Measurements from ENCODE around the gene FAM200A.
"Not testable (repeated sequence)": the region's sequence is repeated elsewhere in the genome, so short reads cannot be mapped to it uniquely, and the experiment has no call there.

FAM200A gene

DNA sequence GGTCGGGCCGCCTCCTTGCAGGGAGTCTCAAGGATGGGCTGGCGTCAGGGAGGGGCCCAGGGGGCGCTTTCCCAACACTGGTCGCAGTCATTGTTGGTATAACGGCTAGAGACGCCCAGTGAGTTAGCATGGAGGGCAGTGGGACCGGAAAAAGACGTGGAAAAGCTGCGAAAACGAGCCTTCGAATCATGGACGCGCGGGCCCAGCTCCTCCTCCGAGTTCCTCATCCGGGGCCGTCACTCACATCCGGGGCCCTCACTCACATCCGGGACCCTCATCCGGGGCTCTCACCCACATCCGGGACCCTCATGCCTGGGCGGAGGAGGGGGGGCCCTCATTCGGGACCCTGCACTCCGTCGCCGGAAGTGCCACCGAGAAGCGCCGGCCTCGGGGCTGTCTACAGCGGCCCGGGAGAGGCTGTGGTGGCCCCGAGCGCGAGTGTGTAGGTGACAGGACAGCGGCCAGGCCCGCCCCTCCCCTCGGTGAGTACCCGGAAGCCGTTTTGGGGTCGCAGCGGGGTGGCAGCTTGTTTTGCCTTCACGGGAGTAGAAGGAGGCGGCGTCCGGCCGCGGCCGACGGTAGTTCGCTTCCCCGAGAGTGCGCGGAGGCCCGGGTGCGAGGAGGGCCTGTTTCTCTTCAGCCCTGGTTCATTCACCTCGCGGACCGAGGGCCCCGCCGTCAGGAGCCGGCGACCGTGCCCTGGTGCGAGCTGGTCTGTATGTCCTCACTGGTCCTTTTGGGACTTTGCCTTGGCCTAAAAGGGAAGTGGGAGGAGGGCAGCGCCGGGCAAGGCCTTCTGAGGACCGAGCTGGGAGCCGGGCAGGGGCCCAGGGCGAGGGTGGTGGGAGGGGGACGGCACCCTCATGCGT, 6.6 kb upstream of the FAM200A start, which contains the start of gene ZNF655:
TSS of gene ZNF655 (plus strand) at position 337 of the 869 bp plus-strand sequence. CDS start 1,918 bp downstream, outside the sequence.
- DNase-seq = peak; percentile 82

DNA sequence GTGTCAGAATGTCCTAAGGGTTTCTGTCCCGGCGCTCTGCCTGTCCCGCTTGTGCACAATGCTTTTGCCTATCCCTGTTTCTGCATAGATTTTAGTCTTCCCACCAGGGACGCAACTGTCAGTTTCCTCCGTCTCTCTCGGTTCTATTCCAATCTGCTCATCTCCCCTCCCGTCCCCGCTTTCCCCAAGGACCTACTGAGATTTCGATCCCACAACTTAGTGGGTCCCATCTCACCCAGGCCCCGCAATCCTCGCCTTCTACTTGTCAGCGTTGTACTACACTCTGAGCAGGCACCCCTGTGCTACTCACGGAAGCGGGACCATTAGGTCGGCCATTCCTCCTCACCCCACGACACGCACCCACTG, 6.0 kb upstream of the FAM200A start:
- DNase-seq = no peak

DNA sequence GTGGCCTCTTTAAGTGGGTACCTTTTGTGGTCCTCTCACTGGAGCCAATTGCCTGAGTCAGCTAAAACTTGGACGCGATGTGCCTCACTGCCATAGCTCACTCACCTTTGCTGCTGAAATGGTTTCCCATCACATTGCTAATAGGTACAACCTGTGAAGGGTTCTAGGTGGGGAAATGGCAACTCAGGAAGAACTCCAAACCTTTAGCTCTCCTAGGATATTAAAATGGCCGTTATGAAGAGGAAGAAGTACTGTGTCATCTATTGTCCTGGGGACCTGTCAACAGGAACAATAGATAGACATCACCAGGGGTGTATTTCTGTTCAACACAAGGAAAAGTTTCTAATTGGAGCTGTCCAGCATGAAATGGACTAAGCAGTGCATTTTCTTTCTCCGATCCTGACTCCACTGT, 5.3 kb upstream of the FAM200A start:
- no peak for DNase-seq

DNA sequence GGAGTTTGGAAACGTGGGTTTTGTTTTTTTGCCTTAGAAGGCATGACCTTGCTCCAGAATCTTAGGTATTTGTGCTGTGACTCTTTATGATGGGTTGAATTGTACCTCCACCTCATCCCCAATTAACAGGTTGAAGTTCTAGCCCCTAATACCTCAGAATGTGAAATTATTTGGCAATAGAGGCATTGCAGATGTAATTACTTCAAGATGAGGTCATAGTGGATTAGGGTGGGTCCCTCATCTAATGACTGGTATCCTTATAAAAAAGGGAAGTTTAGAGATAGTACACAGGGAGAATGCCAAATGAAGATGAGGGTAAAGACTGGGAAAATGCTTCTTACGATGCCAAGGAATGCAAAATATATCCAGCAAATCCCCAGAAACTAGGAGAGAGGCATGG, 3.0 kb upstream of the FAM200A start:
- DNase-seq = no peak

DNA sequence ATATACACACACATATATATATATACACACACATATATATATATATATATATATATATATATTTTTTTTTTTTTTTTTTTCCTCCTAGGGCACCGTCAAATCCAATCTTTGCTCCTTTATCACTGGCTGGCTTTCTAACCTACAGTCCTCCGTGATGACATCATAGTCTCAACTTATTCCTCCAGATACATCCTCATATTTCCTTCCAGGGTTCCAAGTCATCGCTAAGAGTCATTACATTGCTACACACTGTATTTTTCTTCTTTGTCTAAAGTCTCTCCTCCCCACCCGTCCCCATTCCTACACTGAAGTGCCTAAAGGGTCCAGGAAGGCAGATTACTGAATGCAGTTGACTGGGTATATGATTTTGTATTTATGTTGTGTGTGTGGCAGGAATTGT, 1.1 kb upstream of the FAM200A start:
- no peak for DNase-seq

DNA sequence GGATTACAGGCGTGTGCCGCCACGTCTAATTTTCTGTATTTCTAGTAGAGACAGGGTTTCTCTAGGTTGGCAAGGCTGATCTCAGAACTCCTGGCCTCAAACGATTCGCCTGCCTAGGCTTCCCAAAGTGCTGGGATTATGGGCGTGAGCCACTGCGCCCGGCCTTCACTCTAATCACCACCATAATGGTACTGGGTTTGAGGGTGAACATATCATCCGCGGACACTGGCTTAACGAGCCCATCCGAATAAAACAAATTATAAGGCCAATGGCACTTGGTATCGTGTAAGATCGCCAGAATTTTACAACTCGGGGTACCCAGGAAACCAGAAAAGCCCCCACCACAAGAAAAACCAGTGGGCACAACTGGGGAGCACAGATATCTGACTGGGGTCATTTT, 580 bp downstream of the FAM200A start:
- no peak for DNase-seq

DNA sequence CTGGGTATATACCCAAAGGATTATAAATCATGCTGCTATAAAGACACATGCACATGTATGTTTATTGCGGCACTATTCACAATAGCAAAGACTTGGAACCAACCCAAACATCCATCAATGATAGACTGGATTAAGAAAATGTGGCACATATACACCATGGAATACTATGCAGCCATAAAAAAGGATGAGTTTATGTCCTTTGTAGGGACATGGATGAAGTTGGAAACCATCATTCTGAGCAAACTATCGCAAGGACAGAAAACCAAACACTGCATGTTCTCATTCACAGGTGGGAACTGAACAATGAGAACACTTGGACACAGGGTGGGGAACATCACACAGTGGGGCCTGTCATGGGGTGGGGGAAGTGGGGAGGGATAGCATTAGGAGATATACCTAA, 2.4 kb downstream of the FAM200A start:
- not testable (repeated sequence) for DNase-seq

DNA sequence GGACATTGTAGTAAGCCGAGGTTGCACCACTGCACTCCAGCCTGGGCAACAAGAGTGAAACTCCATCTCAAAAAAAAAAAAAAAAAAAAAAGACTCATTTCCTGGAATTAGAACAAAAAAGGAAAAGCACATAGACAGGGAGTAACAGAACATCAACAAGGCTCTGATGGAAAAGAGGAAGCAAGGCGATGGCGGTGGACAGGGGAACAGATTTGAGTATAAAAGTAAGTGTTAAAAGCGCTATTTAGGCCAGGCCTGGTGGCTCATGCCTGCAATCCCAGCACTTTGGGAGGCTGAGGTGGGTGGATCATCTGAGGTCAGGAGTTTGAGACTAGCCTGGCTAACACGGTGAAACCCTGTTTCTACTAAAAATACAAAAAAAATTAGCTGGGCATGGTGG, 6.6 kb downstream of the FAM200A start:
- not testable (repeated sequence) for DNase-seq

DNA sequence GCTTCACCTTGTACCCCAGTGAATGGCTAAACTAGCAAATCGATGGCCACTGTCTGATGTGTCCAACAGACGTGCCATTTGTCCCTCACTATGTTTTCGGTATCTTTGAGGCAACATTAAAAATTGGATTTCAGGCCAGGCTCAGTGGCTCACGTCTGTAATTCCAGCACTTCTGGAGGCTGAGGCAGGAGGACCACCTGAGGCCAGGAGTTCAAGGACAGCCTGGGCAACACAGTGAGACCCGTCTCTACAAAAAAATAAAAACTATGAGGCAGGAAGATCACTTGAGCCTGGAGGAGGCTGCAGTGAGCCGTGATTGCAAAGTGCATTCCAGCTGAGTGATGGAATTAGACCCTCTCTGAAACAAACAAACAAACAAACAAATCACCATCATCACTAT, 8.0 kb downstream of the FAM200A start:
- no peak for DNase-seq

DNA sequence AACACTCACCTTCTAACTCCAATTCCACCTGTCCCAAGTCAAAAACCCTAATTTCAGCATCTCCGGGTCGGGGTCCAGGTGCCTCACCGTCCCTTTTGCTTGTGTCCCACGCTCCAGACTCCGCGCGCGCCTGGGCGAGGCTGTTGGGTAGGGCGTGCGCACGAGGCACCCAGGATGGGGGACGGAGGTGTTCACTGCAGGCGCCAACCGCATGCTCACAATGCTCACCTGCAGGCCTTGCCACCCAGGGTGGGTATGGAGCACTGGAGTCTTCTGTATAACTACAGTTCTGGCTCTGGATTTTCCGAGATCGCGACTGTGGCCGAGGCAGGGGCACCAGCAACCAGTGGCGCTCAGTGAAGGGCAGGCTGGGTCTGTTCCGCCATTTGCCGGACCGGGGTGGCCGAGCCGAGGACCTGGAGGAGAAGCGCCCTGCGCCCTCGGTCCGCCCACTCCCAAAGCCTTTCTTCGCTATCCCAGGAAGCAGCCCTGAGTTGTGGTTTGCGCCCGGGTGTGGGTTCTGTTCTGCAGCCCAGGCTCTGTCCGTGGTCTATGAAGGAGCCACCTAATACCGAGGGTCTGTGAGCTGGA, 8.7 kb downstream of the FAM200A start:
- no peak for DNase-seq

DNA sequence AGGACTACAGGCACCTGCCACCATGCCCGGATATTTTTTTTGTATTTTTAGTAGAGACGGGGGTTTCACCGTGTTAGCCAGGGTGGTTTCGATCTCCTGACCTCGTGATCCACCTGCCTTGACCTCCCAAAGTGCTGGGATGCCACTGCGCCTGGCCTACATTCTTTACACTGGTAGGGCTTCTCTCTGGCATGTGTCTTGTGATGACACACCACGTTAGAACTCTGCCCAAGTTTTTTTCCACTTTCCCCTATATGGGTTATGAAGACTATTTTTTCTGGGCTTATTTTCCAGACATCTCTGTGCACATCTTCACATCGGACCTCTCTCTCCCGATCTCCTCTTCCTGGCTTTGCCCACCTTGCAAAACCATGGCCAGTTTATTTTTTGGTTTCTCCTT, 10.7 kb downstream of the FAM200A start:
- no peak for DNase-seq

DNA sequence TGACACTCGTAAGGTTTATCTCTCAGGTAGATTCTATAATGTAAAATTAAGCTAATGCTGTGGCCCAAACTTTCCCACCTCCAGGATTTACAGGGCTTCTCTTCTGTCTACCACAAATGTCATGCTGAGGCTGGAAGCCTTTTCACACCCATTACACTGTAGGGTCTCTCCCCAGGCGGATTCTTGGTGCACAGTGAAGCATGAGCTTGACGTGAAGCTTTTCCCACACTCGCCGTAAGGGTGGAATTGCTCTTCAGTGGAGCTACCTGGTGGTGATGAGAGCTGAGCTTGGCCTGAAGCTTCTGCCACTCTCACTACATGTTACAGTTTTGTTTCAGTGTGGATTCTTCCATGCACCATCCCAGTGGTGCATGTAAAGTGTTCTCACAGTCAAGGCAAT, 11.4 kb downstream of the FAM200A start:
- DNase-seq = no peak

DNA sequence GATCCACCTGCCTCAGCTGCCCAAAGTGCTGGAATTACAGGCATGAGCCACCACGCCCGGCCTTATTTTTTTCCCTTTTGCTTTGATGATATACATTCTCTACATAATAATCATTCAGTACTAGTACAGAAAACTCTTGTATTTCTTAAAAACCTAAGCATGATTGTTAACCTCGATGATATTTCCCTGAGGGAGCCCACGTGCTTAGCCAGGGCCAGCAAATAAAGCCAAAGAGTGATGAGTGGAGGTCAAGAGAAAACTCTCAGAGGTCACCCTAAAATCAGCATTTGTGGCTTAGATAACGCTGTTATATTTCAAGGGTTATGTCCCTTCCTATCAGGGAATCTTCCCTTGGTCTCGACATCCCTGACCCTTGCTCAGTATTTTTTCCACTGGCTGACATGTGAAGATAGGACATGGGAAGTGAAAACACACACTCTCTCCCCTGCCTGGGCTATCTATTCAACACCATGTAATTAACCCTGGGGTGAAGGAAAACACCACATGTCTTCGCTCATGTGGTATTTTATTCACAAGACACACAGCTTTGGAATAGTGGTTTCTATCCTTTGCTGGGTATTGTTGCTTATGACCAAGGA, 12.6 kb downstream of the FAM200A start:
- DNase-seq = no peak

DNA sequence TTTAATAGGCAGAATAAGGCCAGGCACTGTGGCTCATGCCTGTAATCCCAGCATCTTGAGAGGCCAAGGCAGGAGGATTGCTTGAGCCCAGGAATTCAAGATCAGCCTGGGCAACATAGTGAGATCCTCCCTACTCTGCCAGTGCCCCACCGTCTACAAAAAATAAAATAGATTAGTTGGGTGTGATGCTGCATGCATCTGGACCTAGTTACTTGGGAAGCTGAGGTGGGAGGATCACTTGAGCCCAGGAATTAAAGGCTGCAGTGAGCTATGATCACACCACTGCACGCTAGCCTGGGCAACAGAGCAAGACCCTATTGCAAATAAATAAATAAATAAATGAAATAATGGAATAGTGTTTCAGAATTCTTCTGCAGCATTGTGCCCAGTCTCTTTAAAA, 16.2 kb downstream of the FAM200A start:
- no peak for DNase-seq

DNA sequence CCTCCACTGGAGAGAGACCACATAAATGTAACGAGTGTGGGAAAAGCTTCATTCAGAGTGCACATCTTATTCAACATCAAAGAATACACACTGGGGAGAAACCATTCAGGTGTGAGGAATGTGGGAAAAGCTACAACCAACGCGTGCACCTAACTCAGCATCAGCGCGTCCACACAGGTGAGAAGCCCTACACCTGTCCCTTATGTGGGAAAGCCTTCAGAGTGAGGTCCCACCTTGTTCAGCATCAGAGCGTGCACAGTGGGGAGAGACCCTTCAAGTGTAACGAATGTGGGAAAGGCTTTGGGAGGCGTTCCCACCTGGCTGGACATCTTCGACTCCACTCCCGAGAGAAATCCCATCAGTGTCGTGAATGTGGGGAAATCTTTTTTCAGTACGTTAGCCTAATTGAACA, 20.6 kb downstream of the FAM200A start:
- no peak for DNase-seq

DNA sequence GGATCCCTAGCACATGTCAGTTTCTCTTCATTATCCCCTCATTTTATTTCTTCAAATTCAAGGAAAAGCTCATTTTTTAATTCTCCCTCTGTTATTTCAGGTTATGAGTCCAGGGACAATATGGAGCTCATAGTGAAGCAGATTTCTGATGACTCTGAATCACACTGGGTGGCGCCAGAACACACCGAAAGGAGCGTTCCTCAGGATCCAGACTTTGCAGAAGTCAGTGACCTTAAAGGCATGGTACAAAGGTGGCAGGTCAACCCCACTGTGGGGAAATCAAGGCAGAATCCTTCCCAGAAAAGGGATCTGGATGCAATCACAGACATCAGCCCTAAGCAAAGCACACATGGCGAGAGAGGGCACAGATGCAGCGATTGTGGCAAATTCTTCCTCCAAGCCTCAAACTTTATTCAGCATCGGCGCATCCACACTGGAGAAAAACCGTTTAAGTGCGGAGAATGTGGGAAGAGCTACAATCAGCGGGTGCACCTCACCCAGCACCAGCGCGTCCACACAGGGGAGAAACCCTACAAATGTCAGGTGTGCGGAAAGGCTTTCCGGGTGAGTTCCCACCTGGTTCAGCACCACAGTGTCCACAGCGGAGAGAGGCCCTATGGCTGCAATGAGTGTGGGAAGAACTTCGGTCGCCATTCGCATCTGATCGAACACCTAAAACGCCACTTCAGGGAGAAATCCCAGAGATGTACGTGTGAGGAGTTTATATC, 26.0 kb downstream of the FAM200A start:
- DNase-seq = no peak

DNA sequence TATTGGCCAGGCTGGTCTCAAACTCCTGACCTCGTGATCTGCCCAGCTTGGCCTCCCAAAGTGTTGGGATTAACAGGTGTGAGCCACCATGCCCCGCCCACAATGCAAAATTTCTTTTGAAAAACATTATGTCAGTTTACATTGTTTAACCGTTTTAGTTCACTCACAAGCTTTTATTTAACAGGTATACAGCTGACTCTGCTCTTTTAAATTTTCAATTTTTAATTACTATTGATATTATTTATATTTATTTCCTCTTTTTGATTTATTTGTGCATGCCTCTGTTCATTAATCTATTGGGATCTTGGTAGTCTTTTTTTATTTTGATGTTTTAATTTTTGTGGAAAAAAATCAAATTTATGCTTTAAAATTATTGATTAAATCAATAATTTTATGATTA, 30.5 kb downstream of the FAM200A start:
- no peak for DNase-seq

DNA sequence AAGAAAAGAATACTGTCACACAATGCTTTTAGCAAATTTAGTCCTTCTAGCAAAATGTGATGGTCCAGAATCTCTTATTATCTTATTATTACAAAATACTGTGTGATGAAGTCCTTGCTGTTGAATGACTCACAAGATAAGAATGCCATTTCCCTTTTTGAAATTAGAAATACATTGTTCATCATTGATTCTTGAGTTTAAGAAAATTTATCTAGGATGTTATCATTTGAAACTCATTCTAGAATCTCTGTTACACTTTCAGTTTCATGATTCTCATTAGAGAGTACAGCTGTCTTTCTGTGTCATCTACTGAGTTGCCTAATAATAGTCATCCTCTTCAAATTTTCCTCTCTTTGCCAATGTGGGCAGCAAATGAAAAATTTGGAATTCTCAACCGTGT, 37.9 kb downstream of the FAM200A start:
- DNase-seq = no peak

DNA sequence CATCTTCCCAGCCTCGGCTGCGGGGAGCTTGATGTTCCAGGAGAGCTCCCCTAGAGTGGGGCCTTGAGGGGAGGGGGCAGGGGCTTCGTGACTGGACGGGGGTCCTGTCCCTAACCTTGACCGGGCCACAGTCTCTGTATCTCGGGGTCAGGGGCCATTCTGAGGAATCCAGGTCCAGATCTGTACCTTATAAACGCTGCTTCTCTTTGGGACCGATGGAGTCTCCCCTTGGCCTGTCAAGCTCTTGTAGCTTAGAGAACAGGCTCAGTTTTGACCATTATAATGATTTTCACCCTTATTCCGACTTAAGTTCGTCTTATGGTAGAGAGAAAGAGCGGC, 46.6 kb downstream of the FAM200A start:
- DNase-seq = no peak

DNA sequence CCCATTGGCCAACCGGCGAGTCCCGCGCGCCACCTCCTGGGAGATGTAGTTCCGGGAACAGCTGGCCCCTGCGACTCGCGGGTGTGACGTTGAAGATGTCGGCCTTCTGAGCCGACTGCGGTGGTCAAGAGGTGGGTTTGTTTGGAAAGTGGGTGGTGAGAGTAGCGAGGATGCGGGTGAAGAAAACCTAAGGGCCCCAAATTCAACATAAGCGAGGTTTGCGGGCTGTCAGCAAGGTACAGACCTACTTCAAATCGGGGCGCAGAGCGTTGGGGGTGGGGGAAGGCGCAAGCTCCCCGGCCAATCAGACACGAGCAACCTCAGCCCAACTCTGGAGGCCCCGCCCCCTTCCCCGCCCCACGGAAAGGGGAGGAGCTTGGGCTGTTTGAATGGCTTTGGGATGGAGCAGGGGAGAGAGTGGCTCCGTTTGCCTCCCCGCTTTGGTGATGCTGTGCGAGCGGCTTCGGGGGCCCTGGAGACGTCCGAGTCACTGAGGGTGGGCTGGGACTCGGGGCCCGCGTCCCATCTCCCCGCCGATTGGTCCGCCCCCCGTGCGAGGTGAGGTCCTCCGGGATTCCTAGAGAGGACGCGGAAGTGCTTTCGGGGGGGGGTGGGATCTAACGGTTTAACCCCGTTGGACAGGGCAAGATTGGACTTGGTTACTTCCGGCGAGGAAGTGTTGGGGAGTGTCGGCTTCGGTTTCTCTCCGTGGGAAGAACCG, 47.2 kb downstream of the FAM200A start, which contains the start of gene ZKSCAN5:
TSS of gene ZKSCAN5 (plus strand) at position 60 of the 721 bp plus-strand sequence. CDS start 1,383 bp downstream, outside the sequence.
- DNase-seq = peak; percentile 94

DNA sequence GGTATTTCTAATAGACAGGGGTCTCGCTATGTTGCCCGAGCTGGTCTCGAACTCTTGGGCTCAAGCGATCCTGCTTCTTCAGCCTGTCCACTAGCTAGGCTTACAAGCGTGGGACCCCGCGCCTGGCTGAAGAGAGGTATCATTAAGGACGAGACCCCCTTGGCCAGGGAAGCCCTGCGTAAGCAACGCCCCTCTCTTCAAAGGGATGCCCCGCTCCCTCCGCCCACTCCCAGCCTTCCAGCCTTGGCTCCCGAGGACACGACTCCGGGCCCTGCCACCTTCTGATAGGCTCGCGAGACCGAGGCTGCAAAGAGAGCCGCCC, 47.7 kb downstream of the FAM200A start:
- no peak for DNase-seq

DNA sequence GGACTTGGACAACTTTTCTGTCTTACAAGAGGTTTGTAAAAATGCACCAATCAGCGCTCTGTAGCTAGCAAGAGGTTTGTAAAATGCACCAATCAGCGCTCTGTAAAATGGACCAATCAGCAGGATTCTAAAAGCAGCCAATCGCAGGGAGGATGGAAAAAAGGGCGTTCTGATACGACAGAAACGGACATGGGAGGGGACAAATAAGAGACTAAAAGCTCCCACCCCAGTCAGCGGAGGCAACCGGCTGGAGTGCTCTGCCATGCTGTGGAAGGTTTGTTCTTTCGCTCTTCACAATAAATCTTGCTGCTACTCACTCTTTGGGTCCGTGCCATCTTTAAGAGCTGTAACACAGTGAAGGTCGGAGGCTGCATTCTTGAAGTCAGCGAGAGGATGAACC, 50.7 kb downstream of the FAM200A start:
- not testable (repeated sequence) for DNase-seq

DNA sequence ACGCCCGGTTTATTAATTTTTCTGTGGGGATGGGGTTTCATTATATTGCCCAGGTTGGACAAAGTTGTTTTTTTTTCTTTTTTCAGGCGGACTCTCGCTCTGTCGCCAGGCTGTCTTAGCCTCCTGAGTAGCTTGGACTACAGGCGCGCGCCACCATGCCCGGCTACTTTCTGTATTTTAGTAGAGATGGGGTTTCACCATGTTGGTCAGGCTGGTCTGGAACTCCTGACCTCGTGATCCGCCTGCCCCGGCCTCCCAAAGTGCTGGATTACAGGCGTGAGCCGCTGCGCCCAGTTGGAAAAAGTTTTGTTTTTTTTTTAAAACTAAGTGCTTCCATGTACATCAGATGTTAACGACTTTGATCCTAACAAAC, 51.3 kb downstream of the FAM200A start:
- DNase-seq = no peak

Data from activated CD4-positive, alpha-beta T cell treated with anti-CD3 and anti-CD28 coated beads for 1 hour (primary cell).